Spleen (tissue), 11 donors: ENCODE measurements around the gene CTNNA2. TPM values are rescaled to one million over a fixed set of nuclear protein-coding genes. Genes with fewer than 3 reads are reported as not detected.

Experiments
- DNase-seq: peaks from one replicate; pipeline ENCODE4 v3.0.0-alpha.2; 2020
- H3K27ac ChIP-seq, 8 donors: fragments of 200-600 bp; sonication (generic) in 7 of 8; 1 replicate in 4 of 8; 2 replicates in 4 of 8; pipeline versions ENCODE4 v1.5.0 to v1.8.0; 2016 to 2021; ENCODE audit warnings: inconsistent platforms in 4 of 8, mild to moderate bottlenecking in 4 of 8, moderate library complexity in 1 of 8
- H3K27me3 ChIP-seq, 7 donors: fragments of 200-600 bp; sonication (generic) in 6 of 7; replicated peaks in 1 of 7; 1 replicate in 4 of 7; 2 replicates in 3 of 7; pipeline versions ENCODE4 v1.5.0 to v1.8.0; 2016 to 2021; ENCODE audit warnings: inconsistent platforms in 3 of 7, mild to moderate bottlenecking in 1 of 7
- H3K36me3 ChIP-seq, 6 donors: fragments of 200-600 bp; sonication (generic) in 5 of 6; 1 replicate in 4 of 6; 2 replicates in 2 of 6; pipeline versions ENCODE4 v1.5.0 to v1.8.0; 2016 to 2021; ENCODE audit warnings: inconsistent platforms in 2 of 6
- H3K4me1 ChIP-seq, 6 donors: fragments of 200-600 bp; sonication (generic) in 5 of 6; 1 replicate in 3 of 6; 2 replicates in 3 of 6; pipeline versions ENCODE4 v1.5.0 to v1.8.0; 2016 to 2021; ENCODE audit warnings: inconsistent platforms in 3 of 6
- H3K4me3 ChIP-seq, 8 donors: fragments of 200-600 bp; sonication (generic) in 7 of 8; 1 replicate in 4 of 8; 2 replicates in 4 of 8; pipeline versions ENCODE4 v1.5.0 to v1.8.0; 2016 to 2021; ENCODE audit warnings: inconsistent platforms in 4 of 8, mild to moderate bottlenecking in 4 of 8, moderate library complexity in 2 of 8
- H3K9me3 ChIP-seq, 8 donors: fragments of 200-600 bp; sonication (generic) in 7 of 8; 1 replicate in 4 of 8; 2 replicates in 4 of 8; pipeline versions ENCODE4 v1.5.0 to v1.8.0; 2016 to 2021; ENCODE audit warnings: inconsistent platforms in 4 of 8
- POLR2A ChIP-seq, 3 donors: fragments of 450-650 bp; IDR thresholded peaks; one replicate each; pipeline ENCODE4 v1.5.1; 2017; ENCODE audit warnings: antibody characterized with exemption in 3 of 3, mild to moderate bottlenecking in 1 of 3
- POLR2AphosphoS5 ChIP-seq, 3 donors: sonication (generic); formaldehyde crosslinking; IDR thresholded peaks; one replicate each; pipeline ENCODE4 v1.5.1; 2017; ENCODE audit warnings: antibody characterized with exemption in 3 of 3
- WGBS, 5 donors: extraction: QIAGEN DNeasy Blood & Tissue Kit in 3 of 5; methylation state at CpG; one replicate each; pipeline versions ENCODE4 v1.1.5 to v1.1.7; 2013 to 2018; 5-methylcytosine and 5-hydroxymethylcytosine counted together
- intact Hi-C: fragments of 100-400 bp; cut with DNase I; formaldehyde crosslinking; loops from one replicate; pipeline ENCODE4 v1.15.0; 2023; ENCODE audit warnings: low total_unique reads
- polyA plus RNA-seq, 3 donors: library from polyadenylated mRNA; stranded (reverse); fragments of 200-250 nt; gene quantifications; one replicate each; pipeline ENCODE4 v1.2.1, GENCODE V29; 2013
- total RNA-seq, 7 donors: library from RNA; depleted of rRNA in 3 of 7; stranded (reverse); fragments of >200 nt in 3 of 7; fragmentation: NEBNext Ultra II Directional in 4 of 7; extraction: Animal tissue kit (Norgen Biotek cat#: 25700) in 4 of 7; gene quantifications; one replicate each; pipeline versions ENCODE4 v1.1.0 to v1.2.1, GENCODE V29; 2016 to 2021
- TF ChIP-seq, protein P1 (sequence below), 11 experiments: fragments of 200-600 bp in 7 of 11; fragments of 450-650 bp in 4 of 11; sonication (generic) in 4 of 11; IDR thresholded peaks in 8 of 11; conservative IDR thresholded peaks in 3 of 11; 1 replicate in 7 of 11; 2 replicates in 4 of 11; pipeline versions ENCODE4 v1.4.0 to v1.8.0; 2016 to 2021; ENCODE audit warnings: antibody characterized with exemption in 11 of 11, inconsistent platforms in 4 of 11, mild to moderate bottlenecking in 1 of 11
- donor health status: healthy with polysubstance abuse.
- donor health status: DM: no; HTN: no; CAD: no; lungs with moderate emphysema.
- donor health status: DM: no; HTN: no; CAD: no.
- donor health status: Bipolar disorder and iron deficiency.
- donor health status: healthy.
- donor health status: DM: no; HTN: no; CAD: no.
- donor health status: DM: yes; HTN: yes; CAD: no.

The CTNNA2 gene
- total and polyA plus RNA-seq, 10 donors: not detected

DNA sequence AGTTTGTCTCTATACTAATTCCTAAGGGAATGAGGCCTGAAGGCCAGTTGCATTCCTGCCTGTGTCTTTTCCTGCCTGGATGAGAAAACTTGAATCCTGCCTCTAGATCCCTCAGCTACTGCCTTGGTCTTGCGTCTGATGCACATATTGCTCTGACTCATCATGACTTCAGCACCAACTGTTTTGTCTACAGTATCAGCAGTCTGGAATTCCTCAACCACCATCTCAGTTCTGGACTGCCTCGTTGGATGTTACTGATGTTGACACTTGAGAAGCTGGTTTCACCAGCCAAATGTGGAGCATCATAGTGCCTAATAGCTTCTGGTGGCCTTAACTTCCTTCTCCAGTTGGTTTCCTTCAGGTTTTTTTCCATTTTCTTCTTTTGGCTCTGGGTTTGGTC, 211.0 kb downstream of the CTNNA2 start:
- WGBS, 5 donors: 67 to 86% (median 73%) methylated on average over 2 of the region's 2 CpGs
- Histone ChIP-seq H3K27me3 (no peaks in the 10 kb centered on the region), H3K4me3 (no peak overlapping the region), H3K9me3 (peaks cover 0 to 6% (median under 1%) of the 10 kb centered on the region in 8 donors), H3K36me3 (no peaks in the 10 kb centered on the region), H3K27ac (no peak overlapping the region), H3K4me1 (no peaks in the 10 kb centered on the region)
- intact Hi-C loops: no loop called here
- no peak for DNase-seq
- TF ChIP-seq, protein P1, sequence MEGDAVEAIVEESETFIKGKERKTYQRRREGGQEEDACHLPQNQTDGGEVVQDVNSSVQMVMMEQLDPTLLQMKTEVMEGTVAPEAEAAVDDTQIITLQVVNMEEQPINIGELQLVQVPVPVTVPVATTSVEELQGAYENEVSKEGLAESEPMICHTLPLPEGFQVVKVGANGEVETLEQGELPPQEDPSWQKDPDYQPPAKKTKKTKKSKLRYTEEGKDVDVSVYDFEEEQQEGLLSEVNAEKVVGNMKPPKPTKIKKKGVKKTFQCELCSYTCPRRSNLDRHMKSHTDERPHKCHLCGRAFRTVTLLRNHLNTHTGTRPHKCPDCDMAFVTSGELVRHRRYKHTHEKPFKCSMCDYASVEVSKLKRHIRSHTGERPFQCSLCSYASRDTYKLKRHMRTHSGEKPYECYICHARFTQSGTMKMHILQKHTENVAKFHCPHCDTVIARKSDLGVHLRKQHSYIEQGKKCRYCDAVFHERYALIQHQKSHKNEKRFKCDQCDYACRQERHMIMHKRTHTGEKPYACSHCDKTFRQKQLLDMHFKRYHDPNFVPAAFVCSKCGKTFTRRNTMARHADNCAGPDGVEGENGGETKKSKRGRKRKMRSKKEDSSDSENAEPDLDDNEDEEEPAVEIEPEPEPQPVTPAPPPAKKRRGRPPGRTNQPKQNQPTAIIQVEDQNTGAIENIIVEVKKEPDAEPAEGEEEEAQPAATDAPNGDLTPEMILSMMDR (IDR thresholded peaks at IDR 0.05 in 8 of 11, conservative IDR thresholded peaks at IDR 0.05 in 3 of 11): no peak
- TF ChIP-seq POLR2A (IDR thresholded peaks at IDR 0.05) (no peak), POLR2AphosphoS5 (IDR thresholded peaks at IDR 0.05) (no peak)

DNA sequence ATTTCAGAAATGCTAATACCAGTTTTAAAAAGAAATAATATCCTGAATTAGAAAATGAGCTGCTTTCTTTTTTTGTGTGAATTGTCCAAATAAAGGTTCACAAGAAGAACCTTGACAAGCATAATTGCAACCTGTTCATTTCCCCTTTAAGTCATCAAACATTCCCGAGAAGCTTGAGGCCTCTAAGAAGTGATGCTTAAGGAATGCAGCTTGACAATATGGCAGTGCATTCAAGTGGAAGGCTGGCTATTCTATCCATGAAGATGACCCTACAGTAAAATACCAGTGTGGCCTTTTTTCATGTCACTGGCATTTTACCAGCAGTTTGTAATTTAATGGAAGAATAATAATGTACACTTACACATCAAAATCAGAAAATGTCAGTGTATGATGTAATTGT, 216.7 kb downstream of the CTNNA2 start:
- H3K27ac ChIP-seq: no peak overlapping the region
- TF ChIP-seq, protein P1 (IDR thresholded peaks at IDR 0.05 in 8 of 11, conservative IDR thresholded peaks at IDR 0.05 in 3 of 11): no peak
- no peak for TF ChIP-seq POLR2AphosphoS5 (IDR thresholded peaks at IDR 0.05)
- no peak for TF ChIP-seq POLR2A (IDR thresholded peaks at IDR 0.05)
- H3K4me3 ChIP-seq: no peak overlapping the region
- intact Hi-C loops: no loop called here
- H3K36me3 ChIP-seq: no peaks in the 10 kb centered on the region
- no peak for DNase-seq
- H3K9me3 ChIP-seq: peaks cover 0 to 8% (median 0%) of the 10 kb centered on the region in 8 donors
- H3K4me1 ChIP-seq: no peaks in the 10 kb centered on the region
- 66 to 79% (median 72%) methylated on average over 1 of the region's 1 CpG for WGBS, 5 donors
- H3K27me3 ChIP-seq: no peaks in the 10 kb centered on the region

DNA sequence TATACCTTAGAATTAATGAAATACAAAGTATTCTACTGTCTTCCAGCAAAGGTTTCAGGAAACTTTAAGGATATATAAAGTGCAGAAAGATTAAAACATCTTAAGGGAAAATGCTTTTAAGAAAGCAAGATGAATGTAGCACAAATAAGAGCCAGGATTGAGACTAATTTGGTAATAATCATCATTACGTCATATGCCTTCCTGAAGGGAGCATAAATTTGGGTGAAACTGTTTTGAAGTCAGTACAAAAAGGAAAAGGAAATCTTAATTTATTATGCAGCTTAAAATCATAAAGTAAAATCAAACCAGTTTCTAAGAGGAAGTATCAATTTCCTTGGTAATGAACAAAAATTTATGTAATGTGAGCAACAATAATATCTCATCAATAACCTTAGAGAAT, 221.7 kb downstream of the CTNNA2 start:
- intact Hi-C loops: no loop called here
- TF ChIP-seq POLR2AphosphoS5 (IDR thresholded peaks at IDR 0.05) (no peak), POLR2A (IDR thresholded peaks at IDR 0.05) (no peak)
- TF ChIP-seq, protein P1 (IDR thresholded peaks at IDR 0.05 in 8 of 11, conservative IDR thresholded peaks at IDR 0.05 in 3 of 11): no peak
- Histone ChIP-seq H3K4me1 (no peaks in the 10 kb centered on the region), H3K4me3 (no peak overlapping the region), H3K27me3 (no peaks in the 10 kb centered on the region), H3K36me3 (no peaks in the 10 kb centered on the region), H3K9me3 (peaks cover 0 to 10% (median 0%) of the 10 kb centered on the region in 8 donors), H3K27ac (no peak overlapping the region)
- 33 to 68% (median 41%) methylated on average over 1 of the region's 1 CpG for WGBS, 5 donors
- DNase-seq: no peak

DNA sequence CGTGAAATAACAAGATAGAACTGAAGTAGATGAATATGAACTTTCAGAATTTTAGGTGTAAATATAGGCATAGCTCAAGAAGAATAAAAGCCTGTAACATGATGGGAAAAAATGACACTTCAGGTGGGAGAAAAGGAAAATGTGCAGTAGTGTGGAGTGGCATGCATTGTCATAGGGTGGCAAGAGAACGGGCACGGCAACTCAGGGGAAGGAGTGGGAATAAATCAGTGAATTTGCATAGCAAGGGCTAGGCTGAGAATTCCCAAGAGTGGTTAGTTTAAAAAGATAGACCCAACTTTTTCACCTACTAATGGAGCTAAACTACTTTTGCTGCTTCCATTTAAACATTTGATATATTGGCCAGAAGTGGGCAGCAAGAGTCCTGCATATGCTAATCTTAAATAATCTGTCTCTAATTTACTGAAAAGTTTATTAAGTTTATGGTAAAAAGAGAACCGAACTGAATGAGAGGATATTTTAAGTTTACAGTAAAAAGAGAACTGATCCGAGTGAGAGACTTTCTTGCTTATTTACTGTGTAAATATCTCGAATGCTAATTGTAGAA, 228.1 kb downstream of the CTNNA2 start:
- Histone ChIP-seq H3K4me1 (no peaks in the 10 kb centered on the region), H3K27me3 (no peaks in the 10 kb centered on the region), H3K4me3 (no peak overlapping the region), H3K27ac (no peak overlapping the region), H3K9me3 (peaks cover 0 to 8% (median 0%) of the 10 kb centered on the region in 8 donors), H3K36me3 (no peaks in the 10 kb centered on the region)
- DNase-seq: no peak
- WGBS, 5 donors: 77 to 87% (median 84%) methylated on average over 6 of the region's 6 CpGs
- no peak for TF ChIP-seq POLR2A (IDR thresholded peaks at IDR 0.05)
- TF ChIP-seq, protein P1 (IDR thresholded peaks at IDR 0.05 in 8 of 11, conservative IDR thresholded peaks at IDR 0.05 in 3 of 11): no peak
- TF ChIP-seq POLR2AphosphoS5 (IDR thresholded peaks at IDR 0.05): no peak
- intact Hi-C loops: no loop called here
